LNCaP clone FGC (cell line): ENCODE data around the gene ZNF451.

Source experiments
- DNase-seq: peaks from one replicate; pipeline ENCODE4 v3.0.0-alpha.2; 2011; ENCODE audit warnings: low read depth
- H3K4me3 ChIP-seq: 2 replicates; pipeline ENCODE4 v1.5.1; 2011; ENCODE audit warnings: mild to moderate bottlenecking, low read depth, low read length, control low read depth
- CTCF ChIP-seq: IDR thresholded peaks from 2 replicates; pipeline ENCODE4 v1.5.1; 2012; ENCODE audit warnings: mild to moderate bottlenecking; ENCODE audit not compliant: control insufficient read depth, insufficient read depth; ENCODE audit errors: extremely low read depth

ZNF451 gene

GRCh38 chr6:57137350-57137749, 47.4 kb downstream of the ZNF451 start:
- DNase-seq, result no peak
- no peak for TF ChIP-seq CTCF
- H3K4me3 ChIP-seq, result no peak overlapping the region

- no peak for DNase-seq
- H3K4me3 ChIP-seq, result no peak overlapping the region
- TF ChIP-seq CTCF, result no peak
Observed at GRCh38 chr6:57138026-57138425, 48.0 kb downstream of the ZNF451 start.

- no peak overlapping the region for H3K4me3 ChIP-seq
- TF ChIP-seq CTCF, result no peak
- DNase-seq, result no peak
Observed at GRCh38 chr6:57141451-57142177, 51.6 kb downstream of the ZNF451 start.

GRCh38 chr6:57142178-57142525, 52.2 kb downstream of the ZNF451 start:
- no peak overlapping the region for H3K4me3 ChIP-seq
- TF ChIP-seq CTCF, result no peak
- DNase-seq, result no peak

- no peak overlapping the region for H3K4me3 ChIP-seq
- DNase-seq, result no peak
- no peak for TF ChIP-seq CTCF
Observed at GRCh38 chr6:57143690-57144089, 53.7 kb downstream of the ZNF451 start.

GRCh38 chr6:57147401-57147800, 57.4 kb downstream of the ZNF451 start:
- DNase-seq, result no peak
- no peak for TF ChIP-seq CTCF
- H3K4me3 ChIP-seq, result no peak overlapping the region

GRCh38 chr6:57147955-57148858, 58.2 kb downstream of the ZNF451 start:
- no peak for TF ChIP-seq CTCF
- DNase-seq, result no peak
- no peak overlapping the region for H3K4me3 ChIP-seq
